Kidney (tissue), 14 donors: Measurements from ENCODE around the gene ADAT1. TPM values are rescaled to one million over a fixed set of nuclear protein-coding genes. Genes with fewer than 3 reads are reported as not detected.

Experiments used
- DNase-seq, 5 donors: peaks; one replicate each; pipeline ENCODE4 v3.0.0-alpha.2; 2013 to 2020
- FAIRE-seq: peaks from 2 replicates; lab custom pipeline; 2012; peaks lifted over from hg19 to GRCh38; lab: Jason Lieb, UNC
- H3K27ac ChIP-seq, 2 donors: one replicate each; pipeline ENCODE4 v1.7.0; 2013; ENCODE audit warnings: low read depth in 2 of 2, low read length in 2 of 2, inconsistent platforms in 1 of 2
- H3K27me3 ChIP-seq: one replicate; pipeline ENCODE4 v1.7.1; 2013; ENCODE audit warnings: low read length, inconsistent platforms; ENCODE audit not compliant: control insufficient read depth, insufficient read depth
- H3K36me3 ChIP-seq, 3 donors: one replicate each; pipeline versions ENCODE4 v1.7.0 to v1.7.1; 2013; ENCODE audit warnings: low read length in 3 of 3, control low read depth in 1 of 3, inconsistent platforms in 1 of 3; ENCODE audit not compliant: insufficient read depth in 3 of 3, control insufficient read depth in 2 of 3
- H3K4me1 ChIP-seq, 3 donors: one replicate each; pipeline versions ENCODE4 v1.7.0 to v1.7.1; 2013; ENCODE audit warnings: low read length in 3 of 3, inconsistent platforms in 1 of 3, low read depth in 1 of 3; ENCODE audit not compliant: control insufficient read depth in 2 of 3, insufficient read depth in 2 of 3
- H3K4me3 ChIP-seq, 3 donors: one replicate each; pipeline versions ENCODE4 v1.7.0 to v1.8.1; 2013; ENCODE audit warnings: low read length in 3 of 3, control low read depth in 1 of 3, inconsistent platforms in 1 of 3
- H3K9ac ChIP-seq, 3 donors: one replicate each; pipeline versions ENCODE4 v1.7.0 to v1.7.1; 2013; ENCODE audit warnings: low read length in 3 of 3, control low read depth in 1 of 3, inconsistent platforms in 1 of 3
- H3K9me3 ChIP-seq, 3 donors: one replicate each; pipeline versions ENCODE4 v1.7.0 to v1.7.1; 2013; ENCODE audit warnings: low read length in 3 of 3, control low read depth in 1 of 3, inconsistent platforms in 1 of 3; ENCODE audit not compliant: control insufficient read depth in 2 of 3, insufficient read depth in 1 of 3
- intact Hi-C: fragments of 100-400 bp; cut with DNase I; formaldehyde crosslinking; loops from one replicate; pipeline ENCODE4 v1.11.1; 2022
- polyA plus RNA-seq: library from polyadenylated mRNA; stranded (reverse); fragments of 350-450 nt; fragmentation: Illumina TruSeq; extraction: RNeasy Lipid Tissue Mini Kit (QIAGEN cat#74804); gene quantifications from one replicate; pipeline ENCODE4 v1.2.3, GENCODE V29; 2014; ENCODE audit warnings: low read depth, low replicate concordance; ENCODE audit not compliant: insufficient read depth
- total RNA-seq: library from RNA; stranded (reverse); fragmentation: NEBNext Ultra II Directional; extraction: Animal tissue kit (Norgen Biotek cat#: 25700); gene quantifications from one replicate; pipeline ENCODE4 v1.2.1, GENCODE V29; 2021
- TF ChIP-seq, protein P1 (sequence below): IDR thresholded peaks from 3 replicates; pipeline ENCODE4 v1.5.1; 2012; ENCODE audit warnings: mild to moderate bottlenecking, moderate library complexity, borderline replicate concordance; ENCODE audit not compliant: insufficient read depth; ENCODE audit errors: extremely low read depth
- donor health status: control.
- donor health status: control.
- donor health status: control.
- donor health status: control.
- donor health status: control.
- donor health status: DM: yes; HTN: yes; CAD: no.
- donor health status: Normal renal cell carcinoma (clear cell type).

ADAT1 gene
- total and polyA plus RNA-seq, 2 donors from 2014 or later, result 24.4 to 56.5 TPM

DNA sequence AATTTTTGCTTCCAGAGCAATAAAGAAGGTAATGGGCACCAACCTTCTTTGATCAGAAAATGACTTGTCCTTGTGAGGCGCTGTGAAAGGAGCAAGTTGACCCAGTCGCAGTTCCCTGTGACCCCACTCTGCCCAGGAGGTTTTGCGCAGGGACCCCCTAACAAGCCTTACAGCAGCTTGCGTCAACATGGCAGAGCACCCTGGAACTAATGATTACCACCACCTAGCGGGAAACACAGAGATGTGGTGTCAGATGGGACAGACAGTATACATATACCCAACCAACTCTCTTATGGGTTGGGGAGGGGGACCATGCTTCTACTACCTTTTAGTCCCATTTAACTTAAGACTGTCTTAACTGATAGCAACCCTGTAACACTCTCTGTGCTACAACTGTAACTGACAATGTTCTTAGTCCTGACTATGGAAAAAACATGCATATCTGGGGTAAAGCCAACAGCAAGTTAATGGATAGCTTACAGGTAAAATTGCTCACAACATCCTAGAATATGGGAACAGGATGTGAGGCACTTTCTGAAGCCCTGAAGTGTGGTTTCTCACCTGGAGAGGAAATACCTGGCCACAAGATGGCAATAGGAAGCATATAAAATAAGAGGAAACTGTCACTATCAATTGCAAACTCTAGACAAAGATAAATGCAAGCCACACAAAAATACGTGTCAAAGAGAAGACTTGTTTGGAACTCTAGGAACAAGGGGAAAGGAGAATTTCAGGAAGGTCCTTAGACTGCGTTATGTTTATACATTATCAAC lies 21.3 kb upstream of the ADAT1 start:
- H3K9ac ChIP-seq, result no peak overlapping the region
- intact Hi-C loops, result no loop called here
- H3K27me3 ChIP-seq, result no peaks in the 10 kb centered on the region
- H3K9me3 ChIP-seq, result no peaks in the 10 kb centered on the region
- DNase-seq (no peak), FAIRE-seq (no peak)
- TF ChIP-seq, protein P1, sequence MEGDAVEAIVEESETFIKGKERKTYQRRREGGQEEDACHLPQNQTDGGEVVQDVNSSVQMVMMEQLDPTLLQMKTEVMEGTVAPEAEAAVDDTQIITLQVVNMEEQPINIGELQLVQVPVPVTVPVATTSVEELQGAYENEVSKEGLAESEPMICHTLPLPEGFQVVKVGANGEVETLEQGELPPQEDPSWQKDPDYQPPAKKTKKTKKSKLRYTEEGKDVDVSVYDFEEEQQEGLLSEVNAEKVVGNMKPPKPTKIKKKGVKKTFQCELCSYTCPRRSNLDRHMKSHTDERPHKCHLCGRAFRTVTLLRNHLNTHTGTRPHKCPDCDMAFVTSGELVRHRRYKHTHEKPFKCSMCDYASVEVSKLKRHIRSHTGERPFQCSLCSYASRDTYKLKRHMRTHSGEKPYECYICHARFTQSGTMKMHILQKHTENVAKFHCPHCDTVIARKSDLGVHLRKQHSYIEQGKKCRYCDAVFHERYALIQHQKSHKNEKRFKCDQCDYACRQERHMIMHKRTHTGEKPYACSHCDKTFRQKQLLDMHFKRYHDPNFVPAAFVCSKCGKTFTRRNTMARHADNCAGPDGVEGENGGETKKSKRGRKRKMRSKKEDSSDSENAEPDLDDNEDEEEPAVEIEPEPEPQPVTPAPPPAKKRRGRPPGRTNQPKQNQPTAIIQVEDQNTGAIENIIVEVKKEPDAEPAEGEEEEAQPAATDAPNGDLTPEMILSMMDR, result no peak
- H3K4me1 ChIP-seq, result peaks cover 3 to 14% (median 5%) of the 10 kb centered on the region in 3 donors
- H3K4me3 ChIP-seq, result no peak overlapping the region
- H3K36me3 ChIP-seq, result peaks cover 5 to 26% (median 17%) of the 10 kb centered on the region in 3 donors
- no peak overlapping the region for H3K27ac ChIP-seq

DNA sequence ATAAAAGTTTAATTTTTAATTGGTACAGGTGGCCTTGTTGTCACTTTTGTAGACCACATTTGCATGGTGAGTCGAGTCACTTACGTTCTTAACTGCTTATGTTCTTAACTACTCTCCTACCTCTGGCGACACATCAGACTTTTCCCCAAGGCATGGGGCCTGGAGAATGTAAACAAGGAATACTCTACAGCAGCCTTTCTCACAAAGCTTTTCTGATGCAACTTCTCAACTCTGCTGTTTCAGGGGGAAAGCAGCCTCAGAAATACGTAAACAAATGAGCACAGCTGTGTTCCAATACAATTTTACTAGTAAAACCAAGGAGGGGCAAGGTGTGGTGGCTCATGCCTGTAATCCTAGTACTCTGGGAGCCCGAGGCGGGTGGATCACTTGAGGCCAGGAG lies 17.5 kb upstream of the ADAT1 start:
- H3K27me3 ChIP-seq, result no peaks in the 10 kb centered on the region
- intact Hi-C loops, result no loop called here
- H3K27ac ChIP-seq, result no peak overlapping the region
- H3K9ac ChIP-seq, result no peak overlapping the region
- H3K4me1 ChIP-seq, result peaks cover 0 to 6% (median 5%) of the 10 kb centered on the region in 3 donors
- no peak for FAIRE-seq
- TF ChIP-seq, protein P1, result no peak
- DNase-seq, result no peak
- H3K36me3 ChIP-seq, result peaks cover 13 to 36% (median 26%) of the 10 kb centered on the region in 3 donors
- H3K9me3 ChIP-seq, result no peaks in the 10 kb centered on the region
- H3K4me3 ChIP-seq, result no peak overlapping the region

DNA sequence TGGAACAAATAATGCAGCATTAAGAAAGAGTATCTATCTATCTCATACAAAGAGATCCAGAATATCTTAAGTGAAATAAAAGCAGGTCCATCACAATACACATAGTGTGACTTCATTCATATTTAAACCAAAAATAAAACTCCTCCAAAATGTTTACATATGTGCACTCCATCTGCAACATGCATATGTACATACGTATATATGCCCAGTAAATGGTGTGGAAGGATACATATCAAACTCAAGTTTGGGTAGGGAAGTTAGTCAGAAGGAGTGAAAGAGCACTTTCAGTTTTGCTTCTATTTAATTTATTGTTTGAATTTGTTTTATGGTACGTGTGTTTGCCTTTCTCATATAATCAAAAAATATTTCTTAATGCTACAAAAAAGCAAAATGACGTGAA lies 12.0 kb upstream of the ADAT1 start:
- FAIRE-seq, result no peak
- Histone ChIP-seq H3K4me1 (no peaks in the 10 kb centered on the region), H3K36me3 (peaks cover 17 to 55% (median 47%) of the 10 kb centered on the region in 3 donors), H3K9me3 (no peaks in the 10 kb centered on the region), H3K27me3 (no peaks in the 10 kb centered on the region), H3K4me3 (no peak overlapping the region), H3K27ac (no peak overlapping the region), H3K9ac (no peak overlapping the region)
- no peak for DNase-seq
- intact Hi-C loops, result no loop called here
- TF ChIP-seq, protein P1, result no peak
